HepG2 (cell line): ENCODE data around the gene ADAMTS17. TPM values are rescaled to one million over a fixed set of nuclear protein-coding genes. Genes with fewer than 3 reads are reported as not detected.

Source experiments
- ATAC-seq: fragments of 200-7000 bp; cut with Tn5 transposase; 3 replicates; pipeline ENCODE4 v1.9.1; 2020; ENCODE audit warnings: mild to moderate bottlenecking, moderate library complexity
- BruUV-seq: library from RNA; stranded (reverse); fragments of 400-500 nt; replicated peaks from 2 replicates; lab custom pipeline; 2021; lab: Mats Ljungman, UMichigan
- CTCF ChIA-PET: fragments of 300-600 bp; formaldehyde crosslinking; extraction: SDS; loops from one replicate; lab custom pipeline; 2021; ENCODE audit warnings: low total read pairs, inconsistent platforms, low intra/inter-chr PET ratio; lab: Yijun Ruan, JAX
- POLR2A ChIA-PET: fragments of 350-600 bp; sonication (Branson Sonifier 250); formaldehyde crosslinking; loops from one replicate; lab custom pipeline; 2020; ENCODE audit warnings: antibody characterized with exemption, inconsistent platforms; lab: Yijun Ruan, JAX
- DNase-seq: peaks from one replicate; pipeline ENCODE4 v3.0.0-alpha.2; 2015; ENCODE audit warnings: low spot score
- FAIRE-seq: peaks from 3 replicates; lab custom pipeline; 2011; peaks lifted over from hg19 to GRCh38; lab: Jason Lieb, UNC
- H2AFZ ChIP-seq: one replicate; pipeline ENCODE4 v1.6.1; 2011; ENCODE audit warnings: low read length, inconsistent platforms
- H3K27ac ChIP-seq: fragments of 300-600 bp; 3 replicates; pipeline ENCODE4 v1.8.0; 2011; ENCODE audit warnings: mixed run types, mild to moderate bottlenecking, mixed read lengths, low read length, inconsistent platforms; ENCODE audit not compliant: insufficient read depth; ENCODE audit errors: extremely low read length
- H3K27me3 ChIP-seq, 2 experiments: fragments of 200-600 bp in 1 of 2; 2 replicates in 1 of 2; 3 replicates in 1 of 2; pipeline versions ENCODE4 v1.6.0 to v1.8.0; 2011; ENCODE audit warnings: low read length in 2 of 2, mild to moderate bottlenecking in 2 of 2, moderate library complexity in 2 of 2, inconsistent platforms in 1 of 2; ENCODE audit not compliant: insufficient read depth in 2 of 2, control insufficient read depth in 1 of 2
- H3K36me3 ChIP-seq, 2 experiments: fragments of 200-600 bp in 1 of 2; replicated peaks in 1 of 2; 2 replicates in 1 of 2; 3 replicates in 1 of 2; pipeline versions ENCODE4 v1.5.1 to v1.8.0; 2011; ENCODE audit warnings: low read length in 2 of 2, inconsistent platforms in 1 of 2; ENCODE audit not compliant: insufficient read depth in 2 of 2, control insufficient read depth in 1 of 2
- H3K4me1 ChIP-seq: 2 replicates; pipeline ENCODE4 v1.5.1; 2012; ENCODE audit warnings: low read length, inconsistent platforms; ENCODE audit not compliant: insufficient read depth
- H3K4me2 ChIP-seq: 2 replicates; pipeline ENCODE4 v1.6.0; 2011; ENCODE audit warnings: low read depth, low read length, inconsistent platforms
- H3K4me3 ChIP-seq, 3 experiments: fragments of 200-600 bp in 1 of 3; sonication (generic), shearing (Covaris generic) in 1 of 3; replicated peaks in 1 of 3; 2 replicates each; pipeline ENCODE4 v1.5.1; 2011 to 2016; ENCODE audit warnings: low read length in 3 of 3, inconsistent platforms in 2 of 3, low read depth in 2 of 3, mild to moderate bottlenecking in 2 of 3, control low read depth in 1 of 3, mixed read lengths in 1 of 3; ENCODE audit not compliant: insufficient read depth in 1 of 3
- H3K79me2 ChIP-seq: one replicate; pipeline ENCODE4 v1.6.1; 2011; ENCODE audit warnings: low read length, inconsistent platforms; ENCODE audit not compliant: insufficient read depth
- H3K9ac ChIP-seq: 2 replicates; pipeline ENCODE4 v1.6.0; 2011; ENCODE audit warnings: mild to moderate bottlenecking, low read depth, low read length, inconsistent platforms; ENCODE audit not compliant: insufficient read depth
- H3K9me3 ChIP-seq: 2 replicates; pipeline ENCODE4 v1.5.1; 2012; ENCODE audit warnings: mild to moderate bottlenecking, low read length
- H4K20me1 ChIP-seq: 2 replicates; pipeline ENCODE4 v1.6.0; 2011; ENCODE audit warnings: inconsistent platforms, mild to moderate bottlenecking, low read length, moderate library complexity; ENCODE audit not compliant: insufficient read depth
- ELF1 ChIP-seq: sonication (generic); formaldehyde crosslinking; IDR thresholded peaks from 2 replicates; pipeline ENCODE4 v1.4.0; 2020; ENCODE audit warnings: missing genetic modification reagents
- ETS1 ChIP-seq: sonication (generic); formaldehyde crosslinking; IDR thresholded peaks from 2 replicates; pipeline ENCODE4 v1.4.0; 2020; ENCODE audit warnings: missing genetic modification reagents
- FIP1L1 ChIP-seq: fragments of 200-400 bp; formaldehyde crosslinking; IDR thresholded peaks from 2 replicates; pipeline ENCODE4 v1.6.1; 2018; ENCODE audit warnings: low read depth, mild to moderate bottlenecking, low read length, moderate library complexity, borderline replicate concordance; ENCODE audit not compliant: insufficient read depth
- KLF9 ChIP-seq: IDR thresholded peaks from 2 replicates; pipeline ENCODE4 v1.6.1; 2016; ENCODE audit warnings: low read depth
- USF2 ChIP-seq, 2 experiments: sonication (generic) in 1 of 2; formaldehyde crosslinking in 1 of 2; IDR thresholded peaks; 2 replicates each; pipeline versions ENCODE4 v1.5.1 to v1.6.1; 2011 to 2020; ENCODE audit warnings: borderline replicate concordance in 1 of 2, low read depth in 1 of 2, low read length in 1 of 2, mild to moderate bottlenecking in 1 of 2, missing genetic modification reagents in 1 of 2, moderate library complexity in 1 of 2
- ZBTB1 ChIP-seq: sonication (generic); formaldehyde crosslinking; IDR thresholded peaks from 2 replicates; pipeline ENCODE4 v1.4.0; 2020; ENCODE audit warnings: missing genetic modification reagents, borderline replicate concordance
- ZBTB21 ChIP-seq: sonication (generic); formaldehyde crosslinking; IDR thresholded peaks from 2 replicates; pipeline ENCODE4 v1.4.0; 2020; ENCODE audit warnings: missing genetic modification reagents
- ZKSCAN1 ChIP-seq: fragments of 150-350 bp; IDR thresholded peaks from 2 replicates; pipeline ENCODE4 v1.6.1; 2014; ENCODE audit warnings: low read length
- ZMAT3 ChIP-seq: sonication (generic); formaldehyde crosslinking; conservative IDR thresholded peaks from 2 replicates; pipeline ENCODE4 v1.7.0; 2021; ENCODE audit warnings: missing genetic modification reagents
- ZNF333 ChIP-seq: sonication (generic); formaldehyde crosslinking; IDR thresholded peaks from 2 replicates; pipeline ENCODE4 v1.4.0; 2020; ENCODE audit warnings: mild to moderate bottlenecking, missing genetic modification reagents, borderline replicate concordance
- WGBS: methylation state at CpG from one replicate; pipeline ENCODE4 v1.1.6; 2017; ENCODE audit warnings: low lambda C conversion rate; 5-methylcytosine and 5-hydroxymethylcytosine counted together
- in situ Hi-C: cut with HindIII; loops from 2 replicates; pipeline ENCODE4 v1.10.0; 2017; ENCODE audit warnings: low pct_unique_long_range_greater_than_20kb; ENCODE audit not compliant: extremely low pct_ligation_motif_present
- intact Hi-C: fragments of 100-400 bp; cut with micrococcal nuclease; formaldehyde crosslinking; loops from one replicate; pipeline ENCODE4 v1.10.0; 2022; ENCODE audit not compliant: unreplicated experiment
- polyA plus RNA-seq, 8 experiments: library from polyadenylated mRNA; depleted of rRNA in 3 of 8; stranded (reverse) in 7 of 8; unstranded in 1 of 8; fragments of >200 nt; fragmentation: Illumina TruSeq in 4 of 8; extraction: Trizol in 4 of 8; gene quantifications; 2 replicates each; pipeline versions ENCODE4 v1.2.1 to v1.2.3, GENCODE V29; 2011 to 2016; ENCODE audit warnings: low read depth in 4 of 8, missing spikeins in 1 of 8, mixed read lengths in 1 of 8; ENCODE audit not compliant: insufficient read depth in 1 of 8
- total RNA-seq, 5 experiments: library from RNA; depleted of rRNA; stranded (reverse); fragments of >200 nt; fragmentation: Illumina TruSeq; extraction: Trizol; gene quantifications; 2 replicates each; pipeline ENCODE4 v1.2.3, GENCODE V29; 2016; ENCODE audit warnings: low read depth in 1 of 5

ADAMTS17 gene
- total and polyA plus RNA-seq, 2 of the 13 experiments (the other 11 are each of a cell fraction or from before 2014, with no cell fraction given) = 0.02 to 0.04 TPM

- Histone ChIP-seq H3K4me3 (no peak overlapping the region), H3K4me1 (no peaks in the 10 kb centered on the region), H3K9ac (no peak overlapping the region), H4K20me1 (no peaks in the 10 kb centered on the region), H3K9me3 (no peaks in the 10 kb centered on the region), H2AFZ (no peak overlapping the region), H3K27me3 (peaks cover 0 to 2% of the 10 kb centered on the region in 2 experiments; a peak in 2 of 5 replicates), H3K79me2 (no peaks in the 10 kb centered on the region), H3K4me2 (no peak overlapping the region), H3K27ac (no peak overlapping the region), H3K36me3 (no peaks in the 10 kb centered on the region)
- no peak for TF ChIP-seq ELF1 (CRISPR knock-in tag)
- TF ChIP-seq ZKSCAN1 = no peak
- TF ChIP-seq ETS1 (CRISPR knock-in tag) = no peak
- no peak for TF ChIP-seq ZBTB1 (CRISPR knock-in tag)
- no peak for TF ChIP-seq KLF9 (CRISPR knock-in tag)
- no peak for TF ChIP-seq ZBTB21
- TF ChIP-seq ZNF333 = no peak
- no peak for TF ChIP-seq USF2 (IDR thresholded peaks at IDR 0.05; ENCODE audit: low read depth, low read length)
- TF ChIP-seq USF2 (CRISPR knock-in tag; IDR thresholded peaks at IDR 0.05; ENCODE audit: borderline replicate concordance) = no peak
- TF ChIP-seq FIP1L1 = no peak
- TF ChIP-seq ZMAT3 (CRISPR knock-in tag) = no peak
- in situ Hi-C loops (no loop called here), intact Hi-C loops (no loop called here)
- ChIA-PET POLR2A (no interaction called here), CTCF (no interaction called here)
- ATAC-seq (no peak), FAIRE-seq (no peak), DNase-seq (no peak)
- 52% methylated on average over 6 of the region's 6 CpGs for WGBS
- BruUV-seq = no TSS peak
Measured at GRCh38 chr15:100036015-100036414, 305.8 kb downstream of the ADAMTS17 start.
